ENCODE results near the gene RTN4RL2.
A peak's percentile ranks its signal among the peaks of the same experiment; 100 is the strongest.

RTN4RL2 gene

GRCh38 chr11:57459164-57460021, 935 bp upstream of the RTN4RL2 start:
- intact Hi-C loops (cut with DNase I): loop anchor here (5.0 kb wide), 1 partner anchor 68 kb away; no protein-coding TSS in a partner anchor
- DNase-seq: no peak

- no peak for DNase-seq
- intact Hi-C loops (cut with DNase I): no loop called here
Measured at GRCh38 chr11:57460758-57461749, 726 bp downstream of the RTN4RL2 start.

- intact Hi-C loops (cut with DNase I): no loop called here
Measured at GRCh38 chr11:57461841-57462489, 1.6 kb downstream of the RTN4RL2 start.

GRCh38 chr11:57462597-57462996, 2.3 kb downstream of the RTN4RL2 start:
- intact Hi-C loops (cut with DNase I): no loop called here
- no peak for DNase-seq

More at GRCh38 chr11:57461841-57462489, 1.6 kb downstream of the RTN4RL2 start:
- DNase-seq: no peak

- DNase-seq: no peak
- intact Hi-C loops (cut with DNase I): no loop called here
Measured at GRCh38 chr11:57463671-57464538, 3.6 kb downstream of the RTN4RL2 start.

- intact Hi-C loops (cut with DNase I): no loop called here
- DNase-seq: peak in 9 of 42 donors; percentile 22 to 59 (median 48)
Measured at GRCh38 chr11:57464539-57465181, 4.3 kb downstream of the RTN4RL2 start.

GRCh38 chr11:57466680-57467079, 6.4 kb downstream of the RTN4RL2 start:
- intact Hi-C loops (cut with DNase I): no loop called here
- no peak for DNase-seq

GRCh38 chr11:57467508-57468157, 7.3 kb downstream of the RTN4RL2 start:
- intact Hi-C loops (cut with DNase I): no loop called here

GRCh38 chr11:57468276-57468675, 7.9 kb downstream of the RTN4RL2 start:
- peak in 5 of 42 donors; percentile 23 to 55 (median 49) for DNase-seq

More at GRCh38 chr11:57467508-57468157, 7.3 kb downstream of the RTN4RL2 start:
- no peak for DNase-seq

GRCh38 chr11:57469268-57469667, 8.9 kb downstream of the RTN4RL2 start:
- no peak for DNase-seq
- intact Hi-C loops (cut with DNase I): no loop called here

More at GRCh38 chr11:57468276-57468675, 7.9 kb downstream of the RTN4RL2 start:
- intact Hi-C loops (cut with DNase I): no loop called here

GRCh38 chr11:57471496-57471895, 11.2 kb downstream of the RTN4RL2 start:
- no peak for DNase-seq
- intact Hi-C loops (cut with DNase I): no loop called here

GRCh38 chr11:57473285-57473841, 13.0 kb downstream of the RTN4RL2 start:
- no peak for DNase-seq
- intact Hi-C loops (cut with DNase I): no loop called here

GRCh38 chr11:57474017-57474802, 13.9 kb downstream of the RTN4RL2 start:
- no peak for DNase-seq
- intact Hi-C loops (cut with DNase I): no loop called here

GRCh38 chr11:57474803-57475115, 14.4 kb downstream of the RTN4RL2 start:
- DNase-seq: no peak
- intact Hi-C loops (cut with DNase I): no loop called here

GRCh38 chr11:57475191-57475590, 14.9 kb downstream of the RTN4RL2 start:
- intact Hi-C loops (cut with DNase I): no loop called here
- DNase-seq: no peak

GRCh38 chr11:57475671-57476046, 15.3 kb downstream of the RTN4RL2 start:
- no peak for DNase-seq
- intact Hi-C loops (cut with DNase I): no loop called here

Data from head of caudate nucleus (tissue), 42 donors.